A549 (cell line): Measurements from ENCODE around the gene GFAP. TPM values are rescaled to one million over a fixed set of nuclear protein-coding genes. Genes with fewer than 3 reads are reported as not detected.

Experiments
- ATAC-seq, 2 experiments: fragments of 200-7000 bp in 1 of 2; fragments of >200 bp in 1 of 2; cut with Nextera tagmentation in 1 of 2; cut with Tn5 transposase in 1 of 2; 3 replicates each; pipeline versions ENCODE4 v1.8.0 to v1.9.1; 2018 to 2020; ENCODE audit warnings: mild to moderate bottlenecking in 1 of 2, moderate library complexity in 1 of 2
- CTCF ChIA-PET: fragments of 300-600 bp; sonication (Branson Sonifier 250); formaldehyde crosslinking; extraction: SDS; loops from one replicate; lab custom pipeline; 2021; ENCODE audit warnings: antibody characterized with exemption, inconsistent platforms; lab: Yijun Ruan, JAX
- POLR2A ChIA-PET: fragments of 350-600 bp; formaldehyde crosslinking; extraction: SDS; loops from one replicate; lab custom pipeline; 2021; ENCODE audit warnings: antibody characterized with exemption, inconsistent platforms; lab: Yijun Ruan, JAX
- DNase-seq, 2 experiments: peaks; one replicate each; pipeline versions ENCODE4 v3.0.0 to v3.0.0-alpha.2; 2011 to 2016; ENCODE audit warnings: low read depth in 1 of 2, low spot score in 1 of 2
- FAIRE-seq: peaks from 2 replicates; lab custom pipeline; 2011; peaks lifted over from hg19 to GRCh38; lab: Jason Lieb, UNC
- H3K27ac ChIP-seq, 2 experiments: fragments of >200 bp; sonication (Bioruptor Twin); formaldehyde crosslinking; 3 replicates each; pipeline ENCODE4 v1.5.1; 2016 to 2017
- H3K4me1 ChIP-seq: fragments of >200 bp; sonication (Bioruptor Twin); formaldehyde crosslinking; 3 replicates; pipeline ENCODE4 v1.6.1; 2016
- H3K4me2 ChIP-seq: fragments of >200 bp; sonication (Bioruptor Twin); formaldehyde crosslinking; 3 replicates; pipeline ENCODE4 v1.6.1; 2016
- H3K4me3 ChIP-seq: fragments of >200 bp; sonication (Bioruptor Twin); formaldehyde crosslinking; 3 replicates; pipeline ENCODE4 v1.5.1; 2016
- H3K9me3 ChIP-seq: fragments of >200 bp; sonication (Bioruptor Twin); formaldehyde crosslinking; 3 replicates; pipeline ENCODE4 v1.6.1; 2016
- CHD4 ChIP-seq: fragments of 200-600 bp; sonication (generic); IDR thresholded peaks from 2 replicates; pipeline ENCODE4 v1.6.1; 2016; ENCODE audit warnings: antibody characterized with exemption, mild to moderate bottlenecking, borderline replicate concordance
- FOSB ChIP-seq: fragments of 250-450 bp; sonication (Bioruptor Pico); IDR thresholded peaks from 2 replicates; pipeline ENCODE4 v1.5.0; 2020; ENCODE audit warnings: mild to moderate bottlenecking, moderate library complexity
- FOSL2 ChIP-seq, 2 experiments: fragments of 450-650 bp in 1 of 2; fragments of >200 bp in 1 of 2; sonication (Bioruptor Twin) in 1 of 2; formaldehyde crosslinking; IDR thresholded peaks; 2 replicates each; pipeline versions ENCODE4 v1.5.0 to v1.6.1; 2016 to 2020; ENCODE audit warnings: mild to moderate bottlenecking in 1 of 2, moderate library complexity in 1 of 2
- FOXS1 ChIP-seq: fragments of 250-450 bp; sonication (Bioruptor Pico); IDR thresholded peaks from 2 replicates; pipeline ENCODE4 v1.5.0; 2020; ENCODE audit warnings: mild to moderate bottlenecking, moderate library complexity
- GATA3 ChIP-seq: IDR thresholded peaks from 2 replicates; pipeline ENCODE4 v1.6.1; 2012; ENCODE audit warnings: borderline replicate concordance
- HOXB5 ChIP-seq: fragments of 250-450 bp; sonication (Bioruptor Pico); IDR thresholded peaks from 2 replicates; pipeline ENCODE4 v1.5.0; 2020; ENCODE audit warnings: mild to moderate bottlenecking, moderate library complexity
- JUN ChIP-seq, 2 experiments: fragments of >200 bp; sonication (Bioruptor Twin); formaldehyde crosslinking; IDR thresholded peaks; 2 replicates in 1 of 2; 3 replicates in 1 of 2; pipeline ENCODE4 v1.6.1; 2016 to 2017
- MAZ ChIP-seq: fragments of 150-350 bp; IDR thresholded peaks from 2 replicates; pipeline ENCODE4 v1.6.1; 2014; ENCODE audit warnings: antibody characterized with exemption, low read depth, low read length, borderline replicate concordance
- MYC ChIP-seq: IDR thresholded peaks from 2 replicates; pipeline ENCODE4 v1.6.1; 2012; ENCODE audit warnings: mild to moderate bottlenecking, inconsistent platforms, low read length, improper control_type of control experiment, borderline replicate concordance
- NR3C1 ChIP-seq: fragments of >200 bp; sonication (Bioruptor Twin); formaldehyde crosslinking; IDR thresholded peaks from 3 replicates; pipeline ENCODE4 v1.6.1; 2017
- POLR2A ChIP-seq: IDR thresholded peaks from 2 replicates; pipeline ENCODE4 v1.6.1; 2012; ENCODE audit warnings: mild to moderate bottlenecking, low read length
- RAD21 ChIP-seq, 2 experiments: fragments of >200 bp in 1 of 2; sonication (Bioruptor Twin) in 1 of 2; formaldehyde crosslinking in 1 of 2; IDR thresholded peaks in 1 of 2; conservative IDR thresholded peaks in 1 of 2; 2 replicates in 1 of 2; 3 replicates in 1 of 2; pipeline ENCODE4 v1.6.1; 2012 to 2018; ENCODE audit warnings: inconsistent platforms in 1 of 2
- SMC3 ChIP-seq: fragments of >200 bp; sonication (Bioruptor Twin); formaldehyde crosslinking; IDR thresholded peaks from 3 replicates; pipeline ENCODE4 v1.6.1; 2018; ENCODE audit warnings: inconsistent platforms
- ZNF302 ChIP-seq: fragments of 250-450 bp; sonication (Bioruptor Pico); IDR thresholded peaks from 2 replicates; pipeline ENCODE4 v1.9.0; 2021; ENCODE audit warnings: inconsistent platforms, mild to moderate bottlenecking, moderate library complexity
- WGBS: methylation state at CpG from one replicate; pipeline ENCODE4 v1.1.6; 2017; ENCODE audit errors: missing lambda C conversion rate; 5-methylcytosine and 5-hydroxymethylcytosine counted together
- polyA plus RNA-seq, 4 experiments: library from polyadenylated mRNA; depleted of rRNA in 3 of 4; stranded (reverse); fragments of >200 nt; fragmentation: RNase III in 1 of 4; extraction: RNeasy Plus Mini Kit Qiagen cat#74134 plus additional on column Dnase treatment in 1 of 4; gene quantifications; 2 replicates in 3 of 4; 3 replicates in 1 of 4; pipeline ENCODE4 v1.2.3, GENCODE V29; 2011 to 2017
- TF ChIP-seq, protein P1 (sequence below): fragments of >200 bp; sonication (Bioruptor Twin); formaldehyde crosslinking; IDR thresholded peaks from 3 replicates; pipeline ENCODE4 v1.5.1; 2016
- TF ChIP-seq, protein P2 (sequence below): fragments of >200 bp; sonication (Bioruptor Twin); formaldehyde crosslinking; IDR thresholded peaks from 3 replicates; pipeline ENCODE4 v1.6.1; 2016

GFAP gene
- polyA plus RNA-seq, 2 of the 4 experiments (the other 2 are of a cell fraction) = 1.5 to 1.8 TPM

DNA sequence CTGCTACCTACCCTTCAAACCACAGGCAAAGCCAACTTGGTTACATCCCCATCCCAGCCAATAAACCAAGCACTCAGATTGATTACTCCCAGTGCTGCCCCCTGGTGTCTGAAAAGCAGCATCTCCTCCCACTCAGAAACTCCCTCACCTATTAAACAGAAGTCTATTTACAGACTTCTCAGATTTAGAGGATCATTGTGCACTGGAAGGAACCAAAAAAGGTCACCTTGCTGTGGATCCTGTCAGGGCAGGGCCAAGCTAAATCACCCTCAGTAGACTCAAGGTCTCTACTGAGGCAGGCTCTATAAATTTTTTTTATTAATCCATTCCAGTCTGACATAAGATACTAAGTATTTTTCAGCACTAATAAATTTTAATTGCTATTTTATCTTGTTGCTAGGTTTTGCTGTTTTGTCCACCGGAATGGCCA is 50.1 kb downstream of the GFAP start:
- POLR2A ChIA-PET = no interaction called here
- peak; percentile 82 to 88 for DNase-seq
- FAIRE-seq = no peak
- CTCF ChIA-PET = interaction anchor here (0.6 to 45.1 kb wide), 41 partner anchors 14 to 270 kb away, joined by 3 to 1787 read pairs (median 8); partner anchors contain the start of genes ADAM11, EFTUD2, GFAP and HIGD1B
- Histone ChIP-seq H3K4me3 (no peak overlapping the region), H3K4me2 (no peak overlapping the region), H3K9me3 (no peaks in the 10 kb centered on the region), H3K27ac (no peak overlapping the region), H3K4me1 (no peaks in the 10 kb centered on the region)
- TF ChIP-seq SMC3 (peak; percentile 96), RAD21 (conservative IDR thresholded peaks at IDR 0.05 in 1 of 2, IDR thresholded peaks at IDR 0.05 in 1 of 2) (peak; percentile 77 to 78), NR3C1 (no peak), JUN (IDR thresholded peaks at IDR 0.05) (0 out of 5 replicates have a peak, but pooled peaks of 1 of the 2 experiments have one; percentile 37), CHD4 (no peak), HOXB5 (CRISPR knock-in tag) (0 out of 2 replicates have a peak, but pooled peaks have one; percentile 58)
- TF ChIP-seq, protein P1, sequence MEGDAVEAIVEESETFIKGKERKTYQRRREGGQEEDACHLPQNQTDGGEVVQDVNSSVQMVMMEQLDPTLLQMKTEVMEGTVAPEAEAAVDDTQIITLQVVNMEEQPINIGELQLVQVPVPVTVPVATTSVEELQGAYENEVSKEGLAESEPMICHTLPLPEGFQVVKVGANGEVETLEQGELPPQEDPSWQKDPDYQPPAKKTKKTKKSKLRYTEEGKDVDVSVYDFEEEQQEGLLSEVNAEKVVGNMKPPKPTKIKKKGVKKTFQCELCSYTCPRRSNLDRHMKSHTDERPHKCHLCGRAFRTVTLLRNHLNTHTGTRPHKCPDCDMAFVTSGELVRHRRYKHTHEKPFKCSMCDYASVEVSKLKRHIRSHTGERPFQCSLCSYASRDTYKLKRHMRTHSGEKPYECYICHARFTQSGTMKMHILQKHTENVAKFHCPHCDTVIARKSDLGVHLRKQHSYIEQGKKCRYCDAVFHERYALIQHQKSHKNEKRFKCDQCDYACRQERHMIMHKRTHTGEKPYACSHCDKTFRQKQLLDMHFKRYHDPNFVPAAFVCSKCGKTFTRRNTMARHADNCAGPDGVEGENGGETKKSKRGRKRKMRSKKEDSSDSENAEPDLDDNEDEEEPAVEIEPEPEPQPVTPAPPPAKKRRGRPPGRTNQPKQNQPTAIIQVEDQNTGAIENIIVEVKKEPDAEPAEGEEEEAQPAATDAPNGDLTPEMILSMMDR = peak; percentile 98
- WGBS = 38% methylated on average over 1 of the region's 1 CpG
- ATAC-seq = peak; percentile 80 to 88

DNA sequence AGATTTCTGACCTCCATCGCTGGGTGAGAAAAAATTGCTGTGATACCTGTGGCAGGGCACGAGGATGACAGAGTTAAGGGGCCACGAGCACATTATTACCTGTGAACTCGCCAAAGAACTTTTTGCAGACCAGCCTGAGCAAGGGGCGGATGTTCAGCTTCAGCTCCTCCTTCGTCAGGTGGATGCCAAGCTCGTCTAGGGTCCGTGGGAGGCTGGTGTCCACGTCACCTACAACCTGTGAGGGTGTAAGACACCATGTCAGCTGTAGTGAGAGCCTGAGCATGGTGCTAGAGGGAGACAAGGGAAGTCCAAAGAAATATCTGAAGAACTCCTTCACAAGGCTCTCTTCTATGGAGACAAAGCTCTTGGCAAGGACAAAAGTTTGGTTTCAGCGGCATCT is 50.5 kb downstream of the GFAP start:
- Histone ChIP-seq H3K4me1 (no peaks in the 10 kb centered on the region), H3K4me3 (no peak overlapping the region), H3K27ac (no peak overlapping the region), H3K4me2 (no peak overlapping the region), H3K9me3 (no peaks in the 10 kb centered on the region)
- ChIA-PET CTCF (interaction anchor here (0.6 to 45.1 kb wide), 36 partner anchors 14 to 270 kb away, joined by 3 to 1787 read pairs (median 10); partner anchors contain the start of genes ADAM11, EFTUD2, GFAP and HIGD1B), POLR2A (no interaction called here)
- DNase-seq (no peak), ATAC-seq (peak; percentile 28 to 49; a peak in 4 of 6 replicates), FAIRE-seq (no peak)
- 49% methylated on average over 10 of the region's 10 CpGs for WGBS
- TF ChIP-seq, protein P2, sequence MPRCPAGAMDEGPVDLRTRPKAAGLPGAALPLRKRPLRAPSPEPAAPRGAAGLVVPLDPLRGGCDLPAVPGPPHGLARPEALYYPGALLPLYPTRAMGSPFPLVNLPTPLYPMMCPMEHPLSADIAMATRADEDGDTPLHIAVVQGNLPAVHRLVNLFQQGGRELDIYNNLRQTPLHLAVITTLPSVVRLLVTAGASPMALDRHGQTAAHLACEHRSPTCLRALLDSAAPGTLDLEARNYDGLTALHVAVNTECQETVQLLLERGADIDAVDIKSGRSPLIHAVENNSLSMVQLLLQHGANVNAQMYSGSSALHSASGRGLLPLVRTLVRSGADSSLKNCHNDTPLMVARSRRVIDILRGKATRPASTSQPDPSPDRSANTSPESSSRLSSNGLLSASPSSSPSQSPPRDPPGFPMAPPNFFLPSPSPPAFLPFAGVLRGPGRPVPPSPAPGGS = no peak
- no peak for TF ChIP-seq POLR2A
- no peak for TF ChIP-seq MYC
- no peak for TF ChIP-seq FOXS1
- no peak for TF ChIP-seq SMC3
- no peak for TF ChIP-seq FOSL2 (IDR thresholded peaks at IDR 0.05)
- no peak for TF ChIP-seq FOSL2 (CRISPR knock-in tag; IDR thresholded peaks at IDR 0.05)
- no peak for TF ChIP-seq GATA3
- no peak for TF ChIP-seq ZNF302 (CRISPR knock-in tag)
- TF ChIP-seq FOSB (CRISPR knock-in tag) = no peak

DNA sequence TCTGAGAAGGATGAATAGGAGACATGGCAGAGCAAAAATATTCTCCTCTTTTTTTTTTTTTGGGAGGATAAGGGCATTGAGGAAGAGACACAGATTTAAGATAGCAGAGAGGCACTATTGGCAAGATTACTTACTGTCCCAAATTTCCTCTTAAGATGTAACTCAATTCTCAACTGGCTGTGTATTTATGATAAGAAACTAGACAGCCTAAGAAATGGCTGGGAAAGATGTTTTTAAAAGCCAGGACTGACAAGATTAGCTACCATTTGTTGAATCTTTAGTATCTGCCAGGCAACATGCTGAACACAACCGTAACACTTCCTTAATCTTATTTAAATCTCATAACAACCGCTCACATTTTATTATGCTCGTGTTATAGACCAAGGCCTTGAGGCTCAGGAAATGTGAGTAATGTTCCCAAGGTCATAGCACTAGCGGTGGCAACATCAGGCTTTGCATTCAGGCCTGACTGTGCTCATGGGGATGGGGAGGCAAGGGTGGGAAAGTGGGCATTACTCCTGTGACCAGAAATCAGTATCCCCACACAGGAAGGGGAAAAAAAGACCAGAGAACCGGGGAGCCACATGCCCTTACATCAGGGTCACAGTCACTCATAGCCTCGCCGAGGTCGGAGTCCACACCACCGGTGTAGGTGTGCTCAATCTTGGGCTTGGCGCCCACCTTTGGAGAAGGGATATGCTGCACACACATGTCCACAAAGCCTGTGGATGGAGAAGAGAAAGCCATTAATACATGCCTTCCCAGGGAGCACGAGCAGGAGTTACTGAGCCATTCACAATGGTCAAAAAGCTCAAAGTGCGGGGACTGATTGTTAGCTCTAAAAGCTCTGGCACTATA is 52.0 kb downstream of the GFAP start:
- TF ChIP-seq MAZ = no peak
- 88% methylated on average over 12 of the region's 12 CpGs for WGBS
- no peak for ATAC-seq
- no peak for DNase-seq
- H3K9me3 ChIP-seq = no peaks in the 10 kb centered on the region
- no peak overlapping the region for H3K4me2 ChIP-seq
- CTCF ChIA-PET = interaction anchor here (0.7 to 45.1 kb wide), 13 partner anchors 12 to 310 kb away, joined by 3 to 1787 read pairs (median 20); partner anchors contain the start of gene HIGD1B
- H3K4me3 ChIP-seq = no peak overlapping the region
- no peaks in the 10 kb centered on the region for H3K4me1 ChIP-seq
- H3K27ac ChIP-seq = no peak overlapping the region
- POLR2A ChIA-PET = interaction anchor here (1.0 kb wide), 1 partner anchor 88 kb away, joined by 4 read pairs; no protein-coding TSS in a partner anchor
- FAIRE-seq = no peak
